ENCODE results near the gene KCNQ4. TPM values are rescaled to one million over a fixed set of nuclear protein-coding genes. Genes with fewer than 3 reads are reported as not detected.
A peak's percentile ranks its signal among the peaks of the same experiment; 100 is the strongest.

The KCNQ4 gene
- total and polyA plus RNA-seq, 2 of the 8 experiments (the other 6 are each of a cell fraction or from before 2014, with no cell fraction given) = 2.2 to 3.9 TPM

- Histone ChIP-seq H4K5ac (ENCODE audit: insufficient read length, low read depth, low read length) (no peak overlapping the region), H3K56ac (replicated peaks; ENCODE audit: insufficient read length, low read depth, low read length) (no peak overlapping the region), H3K27ac (ENCODE audit: low read depth, low read length) (no peak overlapping the region), H3K9ac (replicated peaks in 1 of 4; ENCODE audit: extremely low read depth in 1 of 4, low read depth in 3 of 4, low read length in 3 of 4) (no peak overlapping the region), H3K79me2 (ENCODE audit: control insufficient read depth in 1 of 2, insufficient read depth in 2 of 2, low read length in 2 of 2) (no peaks in the 10 kb centered on the region), H3K4ac (replicated peaks; ENCODE audit: insufficient read length, low read depth, low read length) (no peak overlapping the region), H3K79me1 (ENCODE audit: low read depth, low read length) (no peaks in the 10 kb centered on the region), H2BK20ac (ENCODE audit: low read length) (no peak overlapping the region), H4K20me1 (replicated peaks in 1 of 2; ENCODE audit: control insufficient read depth in 1 of 2, insufficient read depth in 2 of 2, low read length in 2 of 2) (no peaks in the 10 kb centered on the region), H3K4me2 (ENCODE audit: insufficient read depth in 1 of 2, low read depth in 2 of 2, low read length in 2 of 2) (peak overlapping the region; percentile 59 to 73), H3K14ac (ENCODE audit: insufficient read length) (no peak overlapping the region), H3K27me3 (replicated peaks in 1 of 4; ENCODE audit: control insufficient read depth in 3 of 4, extremely low read depth in 1 of 4, insufficient read depth in 3 of 4, low read length in 3 of 4) (peaks cover 0 to 6% (median 4%) of the 10 kb centered on the region in 4 experiments; a peak in 3 of 7 replicates), H2BK12ac (ENCODE audit: low read depth, low read length) (no peak overlapping the region), H3K23me2 (ENCODE audit: low read depth, low read length) (peaks cover 3% of the 10 kb centered on the region; the same call in 1 of the 2 replicates), H3K36me3 (ENCODE audit: control insufficient read depth in 2 of 4, insufficient read depth in 4 of 4, low read length in 3 of 4) (no peaks in the 10 kb centered on the region), H2BK120ac (replicated peaks; ENCODE audit: low read depth, low read length) (no peak overlapping the region), H3K18ac (ENCODE audit: extremely low read depth, low read length) (no peak overlapping the region; the same call in 1 of the 2 replicates), H2BK15ac (ENCODE audit: low read length) (no peak overlapping the region; the same call in 1 of the 2 replicates), H2BK5ac (ENCODE audit: low read depth, low read length) (no peak overlapping the region), H4K91ac (replicated peaks; ENCODE audit: insufficient read length, low read length) (no peak overlapping the region), H3K4me3 (ENCODE audit: extremely low read depth in 1 of 4, insufficient read depth in 2 of 4, low read depth in 3 of 4, low read length in 4 of 4) (peak overlapping the region in 3 of 4 experiments; percentile 14 to 43 (median 32); a peak in 6 of 8 replicates), H4K8ac (ENCODE audit: extremely low read depth, insufficient read depth, low read length) (peak overlapping the region; percentile 75; the same call in 1 of the 2 replicates), H3K4me1 (replicated peaks in 1 of 4; ENCODE audit: control insufficient read depth in 3 of 4, insufficient read depth in 4 of 4, low read length in 3 of 4) (peaks cover 9 to 34% (median 26%) of the 10 kb centered on the region in 4 experiments), H3K9me3 (ENCODE audit: insufficient read depth in 2 of 2, low read depth in 1 of 2, low read length in 1 of 2) (no peaks in the 10 kb centered on the region), H3K23ac (ENCODE audit: insufficient read length) (no peak overlapping the region), H2AK5ac (ENCODE audit: low read depth, low read length) (no peak overlapping the region), H2AFZ (ENCODE audit: low read length) (no peak overlapping the region)
- no peak for TF ChIP-seq E2F6 (IDR thresholded peaks at IDR 0.05)
- TF ChIP-seq KDM4A (IDR thresholded peaks at IDR 0.05; ENCODE audit: low read depth, low read length, severe bottlenecking) = no peak
- TF ChIP-seq KDM1A (IDR thresholded peaks at IDR 0.05; ENCODE audit: borderline replicate concordance, low read length) = peak; percentile 96
- TF ChIP-seq EZH2 (IDR thresholded peaks at IDR 0.05; ENCODE audit: low read depth, low read length, severe bottlenecking) = no peak
- TF ChIP-seq POLR2A (IDR thresholded peaks at IDR 0.05; ENCODE audit: control extremely low read depth in 1 of 2, low read depth in 2 of 2, low read length in 2 of 2) = no peak
- peak; percentile 19 for TF ChIP-seq TAF7 (optimal IDR thresholded peaks at IDR 0.05; ENCODE audit: borderline replicate concordance, low read depth, low read length)
- no peak for TF ChIP-seq JUN (IDR thresholded peaks at IDR 0.05; ENCODE audit: low read depth, low read length)
- TF ChIP-seq CREB1 (IDR thresholded peaks at IDR 0.05) = no peak
- no peak for TF ChIP-seq RAD21 (IDR thresholded peaks at IDR 0.05 in 1 of 2, conservative IDR thresholded peaks at IDR 0.05 in 1 of 2; ENCODE audit: low read depth in 2 of 2, low read length in 2 of 2)
- 41% methylated on average over 4 of the region's 4 CpGs; no CpG with 5 or more reads in 1 of the 2 experiments for WGBS, 2 experiments (ENCODE audit: extremely low coverage in 1 of 2, insufficient coverage in 1 of 2, insufficient read length in 1 of 2, insufficient replicate concordance in 2 of 2, low coverage in 1 of 2, low lambda C conversion rate in 2 of 2, missing lambda C conversion rate in 1 of 2)
- POLR2A ChIA-PET (ENCODE audit: partially characterized antibody) = interaction anchor here (1.1 to 1.3 kb wide), 2 partner anchors 16 to 177 kb away, joined by 3 to 4 read pairs; partner anchors contain the start of gene CTPS1
- DNase-seq (ENCODE audit: low read depth in 1 of 2, low spot score in 2 of 2) (no peak), FAIRE-seq (no peak)
- CTCF ChIA-PET (ENCODE audit: partially characterized antibody) = interaction anchor here (1.2 to 24.5 kb wide), 4 partner anchors 18 to 47 kb away, joined by 4 to 325 read pairs (median 12); no protein-coding TSS in a partner anchor
These were observed 19.1 kb downstream of the KCNQ4 start for GRCh38 chr1:40802742-40803113.
